Kidney epithelial cell (primary cell): Measurements from ENCODE around the gene SH3RF3. TPM values are rescaled to one million over a fixed set of nuclear protein-coding genes. Genes with fewer than 3 reads are reported as not detected.

Source experiments
- DNase-seq: peaks from one replicate; pipeline ENCODE4 v3.0.0-alpha.2; 2010; ENCODE audit warnings: low read depth
- H3K27me3 ChIP-seq: 2 replicates; pipeline ENCODE4 v1.6.0; 2011; ENCODE audit warnings: low read length; ENCODE audit not compliant: control insufficient read depth, insufficient read depth
- H3K36me3 ChIP-seq: 2 replicates; pipeline ENCODE4 v1.5.1; 2011; ENCODE audit warnings: low read length; ENCODE audit not compliant: control insufficient read depth, insufficient read depth
- H3K4me3 ChIP-seq: 2 replicates; pipeline ENCODE4 v1.5.1; 2011; ENCODE audit warnings: low read depth, mild to moderate bottlenecking, control low read depth, low read length
- total RNA-seq: library from RNA; depleted of rRNA; stranded (reverse); fragments of >200 nt; gene quantifications from 2 replicates; pipeline ENCODE4 v1.2.3, GENCODE V29; 2015
- TF ChIP-seq, protein P1 (sequence below): IDR thresholded peaks from 2 replicates; pipeline ENCODE4 v1.5.1; 2011; ENCODE audit warnings: mild to moderate bottlenecking, moderate library complexity, low read length, control low read depth, inconsistent platforms; ENCODE audit not compliant: insufficient read depth, poor library complexity, severe bottlenecking

SH3RF3 gene
- total RNA-seq, 1 donor from 2014 or later: 9.6 TPM

- TF ChIP-seq, protein P1, sequence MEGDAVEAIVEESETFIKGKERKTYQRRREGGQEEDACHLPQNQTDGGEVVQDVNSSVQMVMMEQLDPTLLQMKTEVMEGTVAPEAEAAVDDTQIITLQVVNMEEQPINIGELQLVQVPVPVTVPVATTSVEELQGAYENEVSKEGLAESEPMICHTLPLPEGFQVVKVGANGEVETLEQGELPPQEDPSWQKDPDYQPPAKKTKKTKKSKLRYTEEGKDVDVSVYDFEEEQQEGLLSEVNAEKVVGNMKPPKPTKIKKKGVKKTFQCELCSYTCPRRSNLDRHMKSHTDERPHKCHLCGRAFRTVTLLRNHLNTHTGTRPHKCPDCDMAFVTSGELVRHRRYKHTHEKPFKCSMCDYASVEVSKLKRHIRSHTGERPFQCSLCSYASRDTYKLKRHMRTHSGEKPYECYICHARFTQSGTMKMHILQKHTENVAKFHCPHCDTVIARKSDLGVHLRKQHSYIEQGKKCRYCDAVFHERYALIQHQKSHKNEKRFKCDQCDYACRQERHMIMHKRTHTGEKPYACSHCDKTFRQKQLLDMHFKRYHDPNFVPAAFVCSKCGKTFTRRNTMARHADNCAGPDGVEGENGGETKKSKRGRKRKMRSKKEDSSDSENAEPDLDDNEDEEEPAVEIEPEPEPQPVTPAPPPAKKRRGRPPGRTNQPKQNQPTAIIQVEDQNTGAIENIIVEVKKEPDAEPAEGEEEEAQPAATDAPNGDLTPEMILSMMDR: no peak
- no peaks in the 10 kb centered on the region for H3K36me3 ChIP-seq
- DNase-seq: no peak
- no peaks in the 10 kb centered on the region for H3K27me3 ChIP-seq
- H3K4me3 ChIP-seq: no peak overlapping the region
These were observed 254.7 kb downstream of the SH3RF3 start for GRCh38 chr2:109383505-109384307.

DNA sequence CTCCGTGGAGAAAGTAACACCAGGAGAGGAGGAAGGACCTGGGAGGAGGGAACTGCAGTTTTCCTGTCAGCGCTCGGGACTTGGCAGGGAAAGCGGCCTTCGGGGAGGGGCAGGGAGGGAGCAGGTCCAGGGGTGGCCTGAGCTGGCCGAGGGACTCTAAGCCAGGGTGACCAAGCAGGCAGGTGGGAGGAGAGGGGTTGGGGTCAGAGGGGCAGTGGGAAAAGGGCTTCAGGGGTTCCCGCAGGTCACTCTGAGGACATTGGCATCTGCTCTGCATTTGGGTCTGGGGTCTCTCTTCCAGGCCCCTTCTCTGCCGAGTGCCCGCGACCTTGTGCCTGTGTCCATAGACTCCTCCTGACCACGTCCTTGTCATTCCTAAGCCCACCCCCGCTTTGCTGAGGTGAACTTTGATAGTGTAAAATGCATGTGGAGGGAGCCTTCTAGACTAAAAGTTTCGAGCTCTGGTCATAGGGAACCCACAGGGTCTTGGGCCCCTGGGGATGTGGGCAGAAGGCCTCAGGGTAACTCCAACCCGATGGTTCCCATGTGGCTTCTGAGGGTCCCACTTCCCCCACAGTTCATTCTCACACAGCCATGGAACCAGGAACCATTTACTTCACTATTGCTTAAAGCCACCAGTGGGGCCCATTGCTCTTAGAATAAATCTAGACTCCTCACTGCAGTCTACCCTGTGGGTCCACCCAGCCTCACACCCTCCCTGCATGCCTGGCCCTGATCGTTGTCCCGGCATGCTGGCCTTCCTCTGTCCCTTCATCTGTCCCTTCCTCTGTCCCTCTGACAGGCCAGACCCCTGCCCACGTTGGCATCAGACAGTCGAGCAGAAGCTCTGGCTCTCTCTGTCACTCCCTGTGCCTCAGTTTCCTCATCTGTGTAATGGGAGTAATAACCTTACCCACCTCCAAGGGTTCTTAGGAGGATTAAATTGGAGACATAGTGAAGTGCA lies 255.6 kb downstream of the SH3RF3 start:
- TF ChIP-seq, protein P1: no peak
- Histone ChIP-seq H3K27me3 (no peaks in the 10 kb centered on the region), H3K36me3 (no peaks in the 10 kb centered on the region), H3K4me3 (no peak overlapping the region)
- DNase-seq: no peak

DNA sequence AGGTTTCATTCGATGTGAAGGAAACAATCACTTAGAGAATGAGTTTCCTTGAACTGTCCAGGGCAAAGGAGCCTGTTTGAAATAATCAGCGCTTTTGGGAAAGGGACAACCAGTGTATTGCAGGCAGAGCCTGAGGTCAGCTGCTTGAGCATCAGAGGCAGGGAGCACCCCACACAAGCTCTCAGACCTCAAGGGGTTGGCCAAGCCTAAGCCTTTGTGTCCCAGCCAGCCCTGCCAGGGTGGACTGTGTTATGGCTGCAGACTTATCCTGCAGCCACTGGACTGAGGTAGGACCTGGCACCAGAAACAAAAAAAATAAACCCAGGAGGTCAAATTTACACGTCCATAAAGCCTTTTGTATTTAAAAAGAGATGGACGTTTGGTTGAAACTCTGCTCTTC lies 256.5 kb downstream of the SH3RF3 start:
- H3K27me3 ChIP-seq: no peaks in the 10 kb centered on the region
- TF ChIP-seq, protein P1: no peak
- H3K4me3 ChIP-seq: no peak overlapping the region
- no peak for DNase-seq
- H3K36me3 ChIP-seq: no peaks in the 10 kb centered on the region

- no peak overlapping the region for H3K4me3 ChIP-seq
- TF ChIP-seq, protein P1: no peak
- no peak for DNase-seq
- H3K27me3 ChIP-seq: no peaks in the 10 kb centered on the region
- no peaks in the 10 kb centered on the region for H3K36me3 ChIP-seq
These were observed 257.1 kb downstream of the SH3RF3 start for GRCh38 chr2:109386004-109386695.

- TF ChIP-seq, protein P1: no peak
- Histone ChIP-seq H3K27me3 (no peaks in the 10 kb centered on the region), H3K4me3 (no peak overlapping the region), H3K36me3 (no peaks in the 10 kb centered on the region)
- DNase-seq: no peak
These were observed 258.3 kb downstream of the SH3RF3 start for GRCh38 chr2:109387221-109387735.
